Measurements from ENCODE around the gene ADCY3. TPM values are rescaled to one million over a fixed set of nuclear protein-coding genes. Genes with fewer than 3 reads are reported as not detected.

The ADCY3 gene
- total and polyA plus RNA-seq, 9 of the 15 experiments (the other 6 are each of a cell fraction or from before 2014, with no cell fraction given) = 1.5 to 54.8 (median 26.3) TPM

GRCh38 chr2:24791452-24791851 is 128.6 kb downstream of the ADCY3 start:
- peak overlapping the region; percentile 100 for H2AFZ ChIP-seq (ENCODE audit: low read depth, low read length)
- intact Hi-C loops (cut with micrococcal nuclease) = loop anchor here (1.0 to 2.0 kb wide), 2 partner anchors 178 to 381 kb away; no protein-coding TSS in a partner anchor
- peak overlapping the region; percentile 87 for H3K4me3 ChIP-seq
- BruUV-seq (replicated peaks) = no TSS peak
- H3K4me1 ChIP-seq (replicated peaks in 1 of 2; ENCODE audit: control insufficient read depth in 2 of 2, insufficient read depth in 2 of 2, low read length in 2 of 2) = peaks cover 9 to 19% of the 10 kb centered on the region in 2 experiments; a peak in 4 of 5 replicates
- WGBS (ENCODE audit: insufficient coverage, low coverage, missing lambda C conversion rate) = 10% methylated on average over 5 of the region's 5 CpGs
- H3K9me3 ChIP-seq (replicated peaks; ENCODE audit: control insufficient read depth, insufficient read depth, low read depth, low read length) = no peaks in the 10 kb centered on the region
- no peaks in the 10 kb centered on the region for H3K27me3 ChIP-seq (ENCODE audit: control insufficient read depth in 2 of 2, insufficient read depth in 2 of 2, low read length in 2 of 2)
- H3K4me2 ChIP-seq (ENCODE audit: insufficient read depth, low read length) = peak overlapping the region; percentile 95
- 0 out of 2 replicates have a peak, but pooled peaks cover 4% of the 10 kb centered on the region for H4K20me1 ChIP-seq (replicated peaks; ENCODE audit: control insufficient read depth, insufficient read depth, low read length)
- FAIRE-seq = peak; percentile 54
- ChIA-PET POLR2A (interaction anchor here (0.8 to 3.1 kb wide), 5 partner anchors 8 to 433 kb away, joined by 3 to 10 read pairs (median 7); no protein-coding TSS in a partner anchor), CTCF (ENCODE audit: low intra/inter-chr PET ratio) (no interaction called here)
- H3K36me3 ChIP-seq (ENCODE audit: control insufficient read depth, insufficient read depth, low read length) = peaks cover 34% of the 10 kb centered on the region; the same call in 2 of the 3 replicates
- H3K9ac ChIP-seq (ENCODE audit: insufficient read depth in 1 of 2, low read depth in 2 of 2, low read length in 2 of 2) = peak overlapping the region; percentile 84 to 98; a peak in 3 of 4 replicates
- peak in 1 of 4 experiments; percentile 60 for DNase-seq (ENCODE audit: extremely low read depth in 1 of 4, low spot score in 3 of 4)
- H3K9me1 ChIP-seq (ENCODE audit: control insufficient read depth, insufficient read depth, low read length) = no peaks in the 10 kb centered on the region
- peak overlapping the region; percentile 99 for H3K27ac ChIP-seq (ENCODE audit: extremely low read depth, low read depth, low read length)
- TF ChIP-seq SP1 (CRISPR knock-in tag; IDR thresholded peaks at IDR 0.05) (0 out of 2 replicates have a peak, but pooled peaks have one; percentile 32), KHSRP (IDR thresholded peaks at IDR 0.05) (no peak)
- TF ChIP-seq, protein P1, sequence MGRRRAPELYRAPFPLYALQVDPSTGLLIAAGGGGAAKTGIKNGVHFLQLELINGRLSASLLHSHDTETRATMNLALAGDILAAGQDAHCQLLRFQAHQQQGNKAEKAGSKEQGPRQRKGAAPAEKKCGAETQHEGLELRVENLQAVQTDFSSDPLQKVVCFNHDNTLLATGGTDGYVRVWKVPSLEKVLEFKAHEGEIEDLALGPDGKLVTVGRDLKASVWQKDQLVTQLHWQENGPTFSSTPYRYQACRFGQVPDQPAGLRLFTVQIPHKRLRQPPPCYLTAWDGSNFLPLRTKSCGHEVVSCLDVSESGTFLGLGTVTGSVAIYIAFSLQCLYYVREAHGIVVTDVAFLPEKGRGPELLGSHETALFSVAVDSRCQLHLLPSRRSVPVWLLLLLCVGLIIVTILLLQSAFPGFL (CRISPR knock-in tag; IDR thresholded peaks at IDR 0.05) = 0 out of 2 replicates have a peak, but pooled peaks have one; percentile 12
- H3K79me2 ChIP-seq (ENCODE audit: control insufficient read depth, insufficient read depth, low read length) = peaks cover 47% of the 10 kb centered on the region
- in situ Hi-C loops (cut with MboI) = loop anchor here (25.0 kb wide), 1 partner anchor 379 kb away; no protein-coding TSS in a partner anchor
- ATAC-seq = peak; percentile 40

DNA sequence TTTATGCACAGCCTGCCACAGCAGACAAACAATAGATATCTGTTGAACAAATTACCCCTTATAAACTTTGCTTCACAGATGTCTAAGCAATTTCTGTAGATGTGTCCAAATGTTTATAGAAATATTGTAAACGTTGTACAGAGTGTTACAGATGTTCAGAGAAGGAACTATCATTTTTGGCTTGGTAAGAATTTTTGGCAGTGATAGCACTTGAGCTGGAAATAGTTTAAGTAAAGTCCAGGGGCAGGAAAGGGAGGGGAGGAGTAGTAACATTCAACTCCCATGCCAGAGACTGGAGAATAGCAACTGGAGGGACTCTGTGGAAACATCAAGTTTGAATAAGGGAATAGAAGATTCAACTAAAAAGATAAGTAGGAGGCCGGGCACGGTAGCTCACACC is 131.2 kb downstream of the ADCY3 start:
- 68% methylated on average over 3 of the region's 3 CpGs for WGBS (ENCODE audit: insufficient coverage, low coverage, missing lambda C conversion rate)
- no peaks in the 10 kb centered on the region for H4K20me1 ChIP-seq (replicated peaks; ENCODE audit: control insufficient read depth, insufficient read depth, low read length)
- no peak overlapping the region for H3K4me3 ChIP-seq
- peaks cover 21% of the 10 kb centered on the region for H3K79me2 ChIP-seq (ENCODE audit: control insufficient read depth, insufficient read depth, low read length)
- no peak overlapping the region for H3K9ac ChIP-seq (ENCODE audit: insufficient read depth in 1 of 2, low read depth in 2 of 2, low read length in 2 of 2)
- DNase-seq (ENCODE audit: extremely low read depth in 1 of 4, low spot score in 3 of 4) (no peak), FAIRE-seq (no peak), ATAC-seq (no peak)
- in situ Hi-C loops (cut with MboI) = loop anchor here (25.0 kb wide), 1 partner anchor 377 kb away; no protein-coding TSS in a partner anchor
- no peaks in the 10 kb centered on the region for H3K9me1 ChIP-seq (ENCODE audit: control insufficient read depth, insufficient read depth, low read length)
- H3K4me2 ChIP-seq (ENCODE audit: insufficient read depth, low read length) = no peak overlapping the region
- POLR2A ChIA-PET = interaction anchor here (2.5 kb wide), 1 partner anchor 10 kb away, joined by 8 read pairs; no protein-coding TSS in a partner anchor
- H3K36me3 ChIP-seq (ENCODE audit: control insufficient read depth, insufficient read depth, low read length) = peaks cover 13% of the 10 kb centered on the region; the same call in 1 of the 3 replicates
- H3K27ac ChIP-seq (ENCODE audit: extremely low read depth, low read depth, low read length) = no peak overlapping the region
- no peaks in the 10 kb centered on the region for H3K27me3 ChIP-seq (ENCODE audit: control insufficient read depth in 2 of 2, insufficient read depth in 2 of 2, low read length in 2 of 2)
- H3K4me1 ChIP-seq (replicated peaks in 1 of 2; ENCODE audit: control insufficient read depth in 2 of 2, insufficient read depth in 2 of 2, low read length in 2 of 2) = peaks cover 9 to 11% of the 10 kb centered on the region in 2 experiments; a peak in 3 of 5 replicates
- intact Hi-C loops (cut with micrococcal nuclease) = no loop called here
- BruUV-seq (replicated peaks) = no TSS peak
- H3K9me3 ChIP-seq (replicated peaks; ENCODE audit: control insufficient read depth, insufficient read depth, low read depth, low read length) = no peaks in the 10 kb centered on the region
- CTCF ChIA-PET (ENCODE audit: low intra/inter-chr PET ratio) = no interaction called here
- H2AFZ ChIP-seq (ENCODE audit: low read depth, low read length) = no peak overlapping the region
- TF ChIP-seq MTA3 (IDR thresholded peaks at IDR 0.05; ENCODE audit: borderline replicate concordance) = no peak
- no peak for TF ChIP-seq TSC22D4 (tag; IDR thresholded peaks at IDR 0.05)
- TF ChIP-seq ERF (CRISPR knock-in tag; IDR thresholded peaks at IDR 0.05) = no peak
- TF ChIP-seq, protein P2, sequence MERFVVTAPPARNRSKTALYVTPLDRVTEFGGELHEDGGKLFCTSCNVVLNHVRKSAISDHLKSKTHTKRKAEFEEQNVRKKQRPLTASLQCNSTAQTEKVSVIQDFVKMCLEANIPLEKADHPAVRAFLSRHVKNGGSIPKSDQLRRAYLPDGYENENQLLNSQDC (CRISPR knock-in tag; IDR thresholded peaks at IDR 0.05) = no peak
- no peak for TF ChIP-seq NR1H2 (CRISPR knock-in tag; IDR thresholded peaks at IDR 0.05)
- no peak for TF ChIP-seq KHSRP (IDR thresholded peaks at IDR 0.05)
- no peak for TF ChIP-seq L3MBTL2 (IDR thresholded peaks at IDR 0.05)
- no peak for TF ChIP-seq ZFX (CRISPR knock-in tag; IDR thresholded peaks at IDR 0.05)
- no peak for TF ChIP-seq POLR2G (IDR thresholded peaks at IDR 0.05; ENCODE audit: low read depth, low read length)
- no peak for TF ChIP-seq MAFF (IDR thresholded peaks at IDR 0.05; ENCODE audit: low read length)
- TF ChIP-seq KLF10 (CRISPR knock-in tag; IDR thresholded peaks at IDR 0.05) = no peak
- no peak for TF ChIP-seq NR3C1 (CRISPR knock-in tag; IDR thresholded peaks at IDR 0.05)
- no peak for TF ChIP-seq ZNF79 (CRISPR knock-in tag; IDR thresholded peaks at IDR 0.05; ENCODE audit: low read depth)
- no peak for TF ChIP-seq CHD2 (IDR thresholded peaks at IDR 0.05; ENCODE audit: low read depth, low read length)
- TF ChIP-seq BRCA1 (IDR thresholded peaks at IDR 0.05) = no peak
- TF ChIP-seq BRCA1 (CRISPR knock-in tag; IDR thresholded peaks at IDR 0.05) = no peak
